Sigmoid colon (tissue), 7 donors: ENCODE results near the gene TRAF3. TPM values are rescaled to one million over a fixed set of nuclear protein-coding genes. Genes with fewer than 3 reads are reported as not detected.
"Not testable (repeated sequence)": the region's sequence is repeated elsewhere in the genome, so short reads cannot be mapped to it uniquely, and the experiment has no call there.

Source experiments
- DNase-seq: peaks from one replicate; pipeline ENCODE4 v3.0.0-alpha.2; 2019
- H3K27ac ChIP-seq, 4 donors: fragments of 200-600 bp; sonication (generic); one replicate each; pipeline ENCODE4 v1.5.1; 2016 to 2019; ENCODE audit warnings: mild to moderate bottlenecking in 1 of 4
- H3K27me3 ChIP-seq, 3 donors: fragments of 200-600 bp; sonication (generic); one replicate each; pipeline ENCODE4 v1.5.1; 2019; ENCODE audit warnings: mild to moderate bottlenecking in 1 of 3
- H3K36me3 ChIP-seq, 4 donors: fragments of 200-600 bp; sonication (generic); one replicate each; pipeline ENCODE4 v1.5.1; 2016 to 2019
- H3K4me1 ChIP-seq, 4 donors: fragments of 200-600 bp; sonication (generic); one replicate each; pipeline ENCODE4 v1.5.1; 2017 to 2019
- H3K4me3 ChIP-seq, 4 donors: fragments of 200-600 bp; sonication (generic); one replicate each; pipeline ENCODE4 v1.5.1; 2017 to 2019; ENCODE audit warnings: mild to moderate bottlenecking in 2 of 4, moderate library complexity in 1 of 4
- H3K9me3 ChIP-seq, 4 donors: fragments of 200-600 bp in 3 of 4; sonication (generic) in 3 of 4; one replicate each; pipeline versions ENCODE4 v1.5.1 to v1.6.1; 2013 to 2019
- EP300 ChIP-seq, 4 donors: sonication (generic); formaldehyde crosslinking; IDR thresholded peaks; one replicate each; pipeline ENCODE4 v1.6.1; 2017; ENCODE audit warnings: antibody characterized with exemption in 4 of 4
- POLR2A ChIP-seq, 2 donors: fragments of 450-650 bp; IDR thresholded peaks; one replicate each; pipeline ENCODE4 v1.6.1; 2016; ENCODE audit warnings: antibody characterized with exemption in 2 of 2, mild to moderate bottlenecking in 2 of 2, moderate library complexity in 2 of 2
- POLR2AphosphoS5 ChIP-seq, 4 donors: sonication (generic); formaldehyde crosslinking; IDR thresholded peaks; one replicate each; pipeline ENCODE4 v1.6.1; 2017; ENCODE audit warnings: antibody characterized with exemption in 4 of 4
- WGBS, 2 donors: extraction: QIAGEN DNeasy Blood & Tissue Kit; methylation state at CpG; one replicate each; pipeline ENCODE4 v1.1.7; 2013; 5-methylcytosine and 5-hydroxymethylcytosine counted together
- intact Hi-C: fragments of 100-400 bp; cut with DNase I; formaldehyde crosslinking; loops from one replicate; pipeline ENCODE4 v1.15.1; 2023
- polyA plus RNA-seq, 3 donors: library from polyadenylated mRNA; stranded (reverse); fragments of 200-250 nt; gene quantifications; one replicate each; pipeline ENCODE4 v1.2.3, GENCODE V29; 2013
- total RNA-seq, 4 donors: library from RNA; depleted of rRNA; stranded (reverse); fragments of >200 nt; gene quantifications; one replicate each; pipeline ENCODE4 v1.1.0, GENCODE V29; 2016
- TF ChIP-seq, protein P1 (sequence below), 4 experiments: fragments of 450-650 bp in 3 of 4; fragments of 200-600 bp in 1 of 4; IDR thresholded peaks; one replicate each; pipeline ENCODE4 v1.5.1; 2016 to 2019; ENCODE audit warnings: antibody characterized with exemption in 4 of 4, mild to moderate bottlenecking in 3 of 4, moderate library complexity in 2 of 4
- donor health status: healthy with polysubstance abuse.
- donor health status: Bipolar disorder and iron deficiency.
- donor health status: healthy.

Gene TRAF3
- total and polyA plus RNA-seq, 7 donors = 9.5 to 18.6 (median 12.3) TPM

DNA sequence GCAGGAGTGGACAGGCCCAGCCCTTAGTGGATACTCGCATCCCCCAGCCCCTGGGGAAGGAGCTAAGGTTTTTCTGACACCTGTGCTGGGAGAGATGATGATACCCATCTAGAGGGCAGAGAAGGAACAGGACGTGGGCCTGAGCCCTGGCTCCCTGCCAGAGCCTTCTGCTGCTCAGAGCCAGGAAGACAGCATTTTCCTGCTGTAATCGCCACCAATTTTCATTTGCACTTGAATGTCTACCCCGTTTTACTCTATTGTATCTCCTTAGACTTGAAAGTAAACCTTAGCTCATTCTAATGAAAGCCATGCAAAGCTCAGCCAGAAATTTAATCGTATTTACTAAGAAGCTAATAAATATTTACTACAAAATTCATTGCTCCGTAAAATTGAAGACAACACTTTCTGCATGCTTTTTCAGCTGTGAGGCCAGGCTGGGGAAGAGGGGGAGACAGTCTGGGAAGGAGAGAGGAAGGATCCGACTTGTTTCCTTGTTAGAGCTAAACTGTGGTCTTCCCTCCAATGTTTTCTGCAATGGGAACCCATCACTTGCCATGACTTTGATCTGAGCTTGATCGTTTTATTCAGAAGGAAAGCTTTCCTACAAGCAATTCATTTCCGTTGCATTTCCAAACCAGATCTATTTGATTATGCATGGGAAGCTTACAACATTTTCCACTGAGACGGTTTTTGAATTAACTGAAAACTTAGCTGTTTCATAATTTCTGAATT lies 17.6 kb upstream of the TRAF3 start:
- DNase-seq = no peak

DNA sequence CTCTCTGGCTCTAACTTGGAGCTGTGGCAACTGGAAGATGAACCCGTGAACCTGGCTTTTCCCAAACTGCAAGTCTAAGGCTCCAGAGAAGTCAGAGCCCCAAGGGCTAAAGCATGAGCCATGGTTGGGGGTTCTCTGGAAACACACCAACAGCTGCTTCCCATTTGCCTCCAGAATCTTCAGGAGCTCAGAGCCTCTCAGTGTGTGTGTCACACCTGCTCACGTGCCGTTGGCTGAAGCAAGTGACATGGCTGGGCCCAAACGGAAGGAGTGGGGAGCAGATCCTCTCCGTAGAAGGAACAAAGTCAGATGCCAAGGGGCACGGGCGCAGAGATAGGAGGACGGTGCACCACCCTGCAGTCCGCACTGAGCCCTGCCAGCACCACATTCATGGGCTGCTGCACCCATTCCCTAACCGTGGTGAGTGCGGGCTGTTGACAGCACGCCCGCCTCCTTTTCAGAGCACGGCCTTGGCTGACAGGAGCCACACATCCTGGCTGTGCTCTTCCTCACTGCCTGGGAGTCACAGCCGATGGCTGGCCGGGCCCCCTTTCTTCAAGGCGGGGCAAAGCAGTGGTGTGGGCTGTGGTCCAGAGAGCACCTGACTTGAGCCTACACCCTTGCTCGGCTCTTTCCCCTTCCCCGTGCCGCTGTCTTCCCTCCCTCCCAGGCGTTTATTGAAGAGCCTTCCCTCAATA lies 16.6 kb upstream of the TRAF3 start:
- H3K9me3 ChIP-seq = no peaks in the 10 kb centered on the region
- no peak overlapping the region for H3K4me3 ChIP-seq
- no peak for DNase-seq
- peaks cover 0 to 26% (median 12%) of the 10 kb centered on the region in 3 donors for H3K27me3 ChIP-seq
- H3K36me3 ChIP-seq = no peaks in the 10 kb centered on the region
- TF ChIP-seq POLR2AphosphoS5 (IDR thresholded peaks at IDR 0.05) (no peak), POLR2A (IDR thresholded peaks at IDR 0.05) (no peak), EP300 (IDR thresholded peaks at IDR 0.05) (no peak)
- TF ChIP-seq, protein P1, sequence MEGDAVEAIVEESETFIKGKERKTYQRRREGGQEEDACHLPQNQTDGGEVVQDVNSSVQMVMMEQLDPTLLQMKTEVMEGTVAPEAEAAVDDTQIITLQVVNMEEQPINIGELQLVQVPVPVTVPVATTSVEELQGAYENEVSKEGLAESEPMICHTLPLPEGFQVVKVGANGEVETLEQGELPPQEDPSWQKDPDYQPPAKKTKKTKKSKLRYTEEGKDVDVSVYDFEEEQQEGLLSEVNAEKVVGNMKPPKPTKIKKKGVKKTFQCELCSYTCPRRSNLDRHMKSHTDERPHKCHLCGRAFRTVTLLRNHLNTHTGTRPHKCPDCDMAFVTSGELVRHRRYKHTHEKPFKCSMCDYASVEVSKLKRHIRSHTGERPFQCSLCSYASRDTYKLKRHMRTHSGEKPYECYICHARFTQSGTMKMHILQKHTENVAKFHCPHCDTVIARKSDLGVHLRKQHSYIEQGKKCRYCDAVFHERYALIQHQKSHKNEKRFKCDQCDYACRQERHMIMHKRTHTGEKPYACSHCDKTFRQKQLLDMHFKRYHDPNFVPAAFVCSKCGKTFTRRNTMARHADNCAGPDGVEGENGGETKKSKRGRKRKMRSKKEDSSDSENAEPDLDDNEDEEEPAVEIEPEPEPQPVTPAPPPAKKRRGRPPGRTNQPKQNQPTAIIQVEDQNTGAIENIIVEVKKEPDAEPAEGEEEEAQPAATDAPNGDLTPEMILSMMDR (IDR thresholded peaks at IDR 0.05) = no peak
- no peak overlapping the region for H3K27ac ChIP-seq
- WGBS, 2 donors = 51 to 62% methylated on average over 21 of the region's 21 CpGs
- H3K4me1 ChIP-seq = peaks cover 0 to 7% (median 6%) of the 10 kb centered on the region in 4 donors
- intact Hi-C loops = no loop called here

More for the DNA sequence above, 17.6 kb upstream of the TRAF3 start:
- WGBS, 2 donors = 66 to 74% methylated on average over 10 of the region's 10 CpGs
- intact Hi-C loops = no loop called here
- no peaks in the 10 kb centered on the region for H3K9me3 ChIP-seq
- H3K4me1 ChIP-seq = peaks cover 0 to 7% (median 6%) of the 10 kb centered on the region in 4 donors
- H3K27me3 ChIP-seq = peaks cover 0 to 26% (median 12%) of the 10 kb centered on the region in 3 donors
- TF ChIP-seq POLR2A (IDR thresholded peaks at IDR 0.05) (no peak), POLR2AphosphoS5 (IDR thresholded peaks at IDR 0.05) (no peak), EP300 (IDR thresholded peaks at IDR 0.05) (no peak)
- TF ChIP-seq, protein P1 (IDR thresholded peaks at IDR 0.05) = no peak
- no peak overlapping the region for H3K4me3 ChIP-seq
- no peak overlapping the region for H3K27ac ChIP-seq
- no peaks in the 10 kb centered on the region for H3K36me3 ChIP-seq

DNA sequence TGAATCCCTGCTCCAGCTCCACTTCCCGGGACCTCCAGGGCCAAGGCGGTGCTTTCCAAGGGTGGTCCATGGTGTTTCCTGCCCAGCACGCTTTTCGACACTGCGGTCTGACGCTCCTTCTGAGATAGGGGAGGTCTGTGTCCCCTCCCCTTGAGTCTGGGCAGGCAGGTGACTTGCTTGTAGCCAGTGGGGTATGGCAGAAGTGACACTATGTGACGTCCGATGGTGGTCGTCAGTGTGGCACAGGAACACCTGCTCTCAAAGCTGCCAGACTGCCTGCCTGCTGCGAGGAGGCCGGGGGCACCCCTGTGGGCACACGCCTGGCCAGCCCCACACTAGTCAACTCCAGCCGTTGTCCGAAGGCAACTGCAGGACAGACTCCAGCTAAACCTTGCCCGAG lies 16.0 kb upstream of the TRAF3 start:
- peaks cover 0 to 7% (median 6%) of the 10 kb centered on the region in 4 donors for H3K4me1 ChIP-seq
- peaks cover 0 to 26% (median 12%) of the 10 kb centered on the region in 3 donors for H3K27me3 ChIP-seq
- H3K9me3 ChIP-seq = no peaks in the 10 kb centered on the region
- no peak for DNase-seq
- H3K4me3 ChIP-seq = no peak overlapping the region
- H3K36me3 ChIP-seq = no peaks in the 10 kb centered on the region
- WGBS, 2 donors = 72 to 75% methylated on average over 15 of the region's 15 CpGs
- no peak overlapping the region for H3K27ac ChIP-seq
- intact Hi-C loops = no loop called here
- TF ChIP-seq, protein P1 (IDR thresholded peaks at IDR 0.05) = no peak
- TF ChIP-seq POLR2AphosphoS5 (IDR thresholded peaks at IDR 0.05) (no peak), POLR2A (IDR thresholded peaks at IDR 0.05) (no peak), EP300 (IDR thresholded peaks at IDR 0.05) (no peak)

DNA sequence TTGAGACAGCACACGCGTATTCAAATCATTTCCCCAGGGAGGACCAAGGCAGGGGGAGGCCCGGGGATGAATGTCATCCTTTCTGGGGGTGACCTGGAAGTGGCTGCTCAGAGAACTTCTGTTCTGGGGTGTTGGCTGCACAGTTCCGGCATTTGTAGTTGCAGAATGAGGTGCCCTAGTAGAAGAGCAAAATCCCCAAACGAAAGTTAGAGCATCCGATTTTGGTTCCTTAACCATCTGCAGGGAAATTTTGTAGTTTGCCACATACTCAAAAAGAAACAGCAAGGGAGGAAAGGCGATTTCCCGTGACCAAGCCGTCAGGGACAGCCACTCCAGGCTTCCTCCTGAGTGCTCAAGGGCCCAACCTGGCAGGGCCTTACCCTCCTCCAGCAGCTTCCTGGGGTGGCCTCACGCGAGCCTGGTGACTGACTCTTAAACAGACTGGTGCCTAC lies 13.0 kb upstream of the TRAF3 start:
- intact Hi-C loops = no loop called here
- peaks cover 0 to 26% (median 12%) of the 10 kb centered on the region in 3 donors for H3K27me3 ChIP-seq
- DNase-seq = no peak
- H3K9me3 ChIP-seq = no peaks in the 10 kb centered on the region
- no peaks in the 10 kb centered on the region for H3K36me3 ChIP-seq
- no peak for TF ChIP-seq POLR2AphosphoS5 (IDR thresholded peaks at IDR 0.05)
- TF ChIP-seq EP300 (IDR thresholded peaks at IDR 0.05) = no peak
- TF ChIP-seq, protein P1 (IDR thresholded peaks at IDR 0.05) = no peak
- TF ChIP-seq POLR2A (IDR thresholded peaks at IDR 0.05) = no peak
- WGBS, 2 donors = 68 to 86% methylated on average over 11 of the region's 11 CpGs
- no peak overlapping the region for H3K27ac ChIP-seq
- H3K4me3 ChIP-seq = no peak overlapping the region
- peaks cover 0 to 7% (median 6%) of the 10 kb centered on the region in 4 donors for H3K4me1 ChIP-seq

DNA sequence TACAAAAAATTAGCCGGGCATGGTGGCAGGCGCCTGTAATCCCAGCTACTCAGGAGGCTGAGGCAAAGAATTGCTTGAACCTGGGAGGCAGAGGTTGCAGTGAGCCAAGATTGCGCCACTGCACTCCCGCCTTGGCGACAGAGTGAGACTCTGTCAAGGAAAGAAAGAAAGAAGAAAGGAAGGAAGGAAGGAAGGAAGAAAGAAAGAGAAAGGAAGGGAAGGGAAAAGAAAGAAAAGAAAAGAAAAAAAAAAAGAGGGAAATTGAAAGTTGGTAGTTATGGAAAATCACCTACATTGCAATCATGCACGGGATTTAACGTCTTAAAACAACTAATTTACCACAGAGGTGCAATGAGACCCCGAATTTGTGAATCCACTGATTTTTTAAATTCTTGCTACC lies 11.5 kb upstream of the TRAF3 start:
- H3K4me3 ChIP-seq, H3K4me1 ChIP-seq, H3K27ac ChIP-seq, H3K9me3 ChIP-seq, intact Hi-C loops, DNase-seq, H3K36me3 ChIP-seq: not testable (repeated sequence)
- 95 to 96% methylated on average over 7 to 8 of the region's 8 CpGs for WGBS, 2 donors
- H3K27me3 ChIP-seq = peaks cover 0 to 30% (median 7%) of the 10 kb centered on the region in 3 donors
